A673 (cell line): ENCODE measurements around the gene EXTL1. TPM values are rescaled to one million over a fixed set of nuclear protein-coding genes. Genes with fewer than 3 reads are reported as not detected.

ENCODE experiments used
- BruUV-seq: library from RNA; stranded (reverse); fragments of 400-500 nt; replicated peaks from 2 replicates; lab custom pipeline; 2021; lab: Mats Ljungman, UMichigan
- CTCF ChIA-PET: fragments of 300-600 bp; sonication (Branson Sonifier 250); formaldehyde crosslinking; loops from one replicate; lab custom pipeline; 2022; ENCODE audit warnings: antibody characterized with exemption; lab: Charles Lee
- POLR2A ChIA-PET: fragments of 300-600 bp; sonication (Branson Sonifier 250); formaldehyde crosslinking; loops from one replicate; lab custom pipeline; 2022; ENCODE audit warnings: antibody characterized with exemption; ENCODE audit not compliant: low non-redundant PET; lab: Charles Lee
- DNase-seq: peaks from one replicate; pipeline ENCODE4 v3.0.0-alpha.2; 2015; ENCODE audit warnings: low spot score
- H3K27ac ChIP-seq: fragments of 200-600 bp; sonication (generic); 2 replicates; pipeline ENCODE4 v1.5.1; 2016; ENCODE audit warnings: mixed run types, low read depth, mild to moderate bottlenecking, mixed read lengths, antibody characterized with exemption, low read length; ENCODE audit not compliant: poor library complexity, severe bottlenecking
- H3K27me3 ChIP-seq: fragments of 200-600 bp; sonication (generic); replicated peaks from 2 replicates; pipeline ENCODE4 v1.6.1; 2017; ENCODE audit warnings: mixed run types, low read depth, mild to moderate bottlenecking, mixed read lengths, antibody characterized with exemption, low read length; ENCODE audit not compliant: insufficient read depth, poor library complexity
- H3K36me3 ChIP-seq: fragments of 200-600 bp; sonication (generic); 2 replicates; pipeline ENCODE4 v1.6.1; 2016; ENCODE audit warnings: mixed run types, mild to moderate bottlenecking, mixed read lengths, antibody characterized with exemption, low read length; ENCODE audit not compliant: insufficient read depth, poor library complexity, severe bottlenecking
- H3K4me1 ChIP-seq: fragments of 200-600 bp; sonication (generic); 2 replicates; pipeline ENCODE4 v1.6.1; 2017; ENCODE audit warnings: mixed run types, mild to moderate bottlenecking, mixed read lengths, antibody characterized with exemption, low read length; ENCODE audit not compliant: insufficient read depth, poor library complexity, severe bottlenecking
- H3K4me3 ChIP-seq: fragments of 200-600 bp; sonication (generic); 2 replicates; pipeline ENCODE4 v1.5.1; 2016; ENCODE audit warnings: low read depth, mixed run types, mild to moderate bottlenecking, mixed read lengths, low read length; ENCODE audit not compliant: poor library complexity, severe bottlenecking
- H3K9me3 ChIP-seq: fragments of 200-600 bp; sonication (generic); 2 replicates; pipeline ENCODE4 v1.6.1; 2016; ENCODE audit warnings: mixed run types, low read depth, mild to moderate bottlenecking, mixed read lengths, antibody characterized with exemption, low read length; ENCODE audit not compliant: poor library complexity, severe bottlenecking
- CTCF ChIP-seq: fragments of 300-800, 200-600 bp; sonication (generic); conservative IDR thresholded peaks from 2 replicates; pipeline ENCODE4 v1.5.1; 2017; ENCODE audit warnings: low read depth, mild to moderate bottlenecking, antibody characterized with exemption, low read length, moderate library complexity, mixed read lengths
- EZH2 ChIP-seq: fragments of 200-600 bp; sonication (generic); IDR thresholded peaks from 2 replicates; pipeline ENCODE4 v1.6.1; 2017; ENCODE audit warnings: borderline replicate concordance, low read depth, mild to moderate bottlenecking, mixed read lengths, antibody characterized with exemption, low read length; ENCODE audit not compliant: poor library complexity, severe bottlenecking
- intact Hi-C: fragments of 100-400 bp; cut with micrococcal nuclease; formaldehyde crosslinking; loops from one replicate; pipeline ENCODE4 v1.10.0; 2022; ENCODE audit not compliant: unreplicated experiment
- total RNA-seq: library from RNA; stranded (reverse); gene quantifications from 2 replicates; pipeline ENCODE4 v1.2.3, GENCODE V29; 2021

EXTL1 gene
- total RNA-seq, 1 experiment from 2014 or later, result not detected

GRCh38 chr1:26020330-26020768 is 1.2 kb upstream of the EXTL1 start:
- Histone ChIP-seq H3K27me3 (no peaks in the 10 kb centered on the region), H3K4me3 (no peak overlapping the region), H3K36me3 (no peaks in the 10 kb centered on the region), H3K27ac (no peak overlapping the region), H3K4me1 (peaks cover 7% of the 10 kb centered on the region), H3K9me3 (no peaks in the 10 kb centered on the region)
- intact Hi-C loops, result no loop called here
- no TSS peak for BruUV-seq
- POLR2A ChIA-PET, result no interaction called here
- TF ChIP-seq CTCF (no peak), EZH2 (no peak)
- CTCF ChIA-PET, result no interaction called here
- no peak for DNase-seq

GRCh38 chr1:26020941-26021646 is 481 bp upstream of the EXTL1 start:
- DNase-seq, result no peak
- no peaks in the 10 kb centered on the region for H3K27me3 ChIP-seq
- no TSS peak for BruUV-seq
- TF ChIP-seq EZH2, result no peak
- TF ChIP-seq CTCF, result no peak
- no peaks in the 10 kb centered on the region for H3K36me3 ChIP-seq
- H3K9me3 ChIP-seq, result no peaks in the 10 kb centered on the region
- H3K4me1 ChIP-seq, result peaks cover 7% of the 10 kb centered on the region
- ChIA-PET CTCF (no interaction called here), POLR2A (no interaction called here)
- H3K27ac ChIP-seq, result no peak overlapping the region
- H3K4me3 ChIP-seq, result no peak overlapping the region
- intact Hi-C loops, result no loop called here

GRCh38 chr1:26022404-26022779 is 817 bp downstream of the EXTL1 start:
- DNase-seq, result no peak
- Histone ChIP-seq H3K9me3 (no peaks in the 10 kb centered on the region), H3K4me3 (no peak overlapping the region), H3K4me1 (peaks cover 7% of the 10 kb centered on the region), H3K36me3 (no peaks in the 10 kb centered on the region), H3K27ac (no peak overlapping the region), H3K27me3 (no peaks in the 10 kb centered on the region)
- intact Hi-C loops, result no loop called here
- TF ChIP-seq CTCF (no peak), EZH2 (no peak)
- no TSS peak for BruUV-seq
- POLR2A ChIA-PET, result no interaction called here
- CTCF ChIA-PET, result no interaction called here
